HEK293T (cell line): ENCODE results near the gene FHL1.

Experiments
- CTBP1 ChIP-seq: fragments of 450-650 bp; IDR thresholded peaks from 2 replicates; pipeline ENCODE4 v1.6.1; 2016; ENCODE audit warnings: borderline replicate concordance
- ELF4 ChIP-seq: fragments of 450-650 bp; IDR thresholded peaks from 2 replicates; pipeline ENCODE4 v1.6.1; 2017; ENCODE audit warnings: antibody characterized with exemption
- HDGF ChIP-seq: fragments of 450-650 bp; IDR thresholded peaks from 2 replicates; pipeline ENCODE4 v1.6.1; 2017; ENCODE audit warnings: antibody characterized with exemption, borderline replicate concordance
- PKNOX1 ChIP-seq: fragments of 450-650 bp; IDR thresholded peaks from 2 replicates; pipeline ENCODE4 v1.6.1; 2016
- SP1 ChIP-seq: fragments of 450-650 bp; IDR thresholded peaks from 2 replicates; pipeline ENCODE4 v1.6.1; 2017
- SUZ12 ChIP-seq: fragments of 450-650 bp; IDR thresholded peaks from 2 replicates; pipeline ENCODE4 v1.6.1; 2016; ENCODE audit warnings: mild to moderate bottlenecking

DNA sequence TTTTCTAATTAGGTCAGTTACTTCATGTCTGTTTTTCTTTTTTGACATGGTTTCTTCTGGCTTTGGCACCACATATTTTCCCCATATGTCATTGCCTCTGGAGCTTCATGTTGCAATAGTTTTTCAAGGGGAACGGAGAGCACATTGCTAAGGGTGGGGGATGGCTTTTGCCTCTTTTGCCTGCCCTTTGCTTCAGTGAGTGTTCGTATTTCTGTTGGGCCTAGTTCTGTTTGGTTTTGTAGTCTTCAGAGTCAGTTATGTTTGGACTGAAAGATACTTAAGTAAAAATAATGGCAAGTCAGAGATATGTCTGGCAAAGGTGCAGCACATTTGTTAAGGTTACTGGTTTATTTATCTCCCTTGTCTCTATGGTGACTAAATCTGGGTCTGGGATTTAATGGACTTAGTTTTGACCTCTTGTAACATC lies 29.1 kb downstream of the FHL1 start:
- TF ChIP-seq SP1 (no peak), ELF4 (no peak), HDGF (no peak), CTBP1 (no peak), PKNOX1 (no peak), SUZ12 (no peak)
